Endothelial cell of umbilical vein (primary cell): Measurements from ENCODE around the gene ZNF415.

ENCODE experiments used
- CTCF ChIP-seq, 2 donors: IDR thresholded peaks; 1 replicate in 1 of 2; 2 replicates in 1 of 2; pipeline ENCODE4 v1.5.1; 2011; ENCODE audit warnings: low read length in 2 of 2, mild to moderate bottlenecking in 2 of 2, moderate library complexity in 2 of 2, control low read depth in 1 of 2, inconsistent platforms in 1 of 2, low read depth in 1 of 2; ENCODE audit not compliant: insufficient read depth in 1 of 2; ENCODE audit errors: extremely low read depth in 1 of 2
- EZH2 ChIP-seq: IDR thresholded peaks from 2 replicates; pipeline ENCODE4 v1.6.1; 2012; ENCODE audit warnings: borderline replicate concordance, low read depth, mild to moderate bottlenecking, moderate library complexity, low read length, inconsistent platforms; ENCODE audit not compliant: severe bottlenecking
- POLR2A ChIP-seq: IDR thresholded peaks from 2 replicates; pipeline ENCODE4 v1.6.1; 2012; ENCODE audit warnings: low read depth, mild to moderate bottlenecking, control low read depth, low read length

GRCh38 chr19:53057904-53058580 lies 74.7 kb downstream of the ZNF415 start:
- TF ChIP-seq EZH2 (no peak), CTCF (IDR thresholded peaks at IDR 0.05; ENCODE audit: extremely low read depth in 1 of 2, insufficient read depth in 1 of 2, low read depth in 1 of 2, low read length in 2 of 2) (no peak), POLR2A (no peak)
